Heart left ventricle (tissue), 13 donors: ENCODE results near the gene PPP1R9A.

Experiments
- POLR2A ChIP-seq, 2 donors: fragments of 450-650 bp; IDR thresholded peaks; one replicate each; pipeline ENCODE4 v1.6.1; 2017; ENCODE audit warnings: antibody characterized with exemption in 2 of 2, mild to moderate bottlenecking in 2 of 2, moderate library complexity in 2 of 2
- TF ChIP-seq, protein P1 (sequence below), 12 donors: fragments of 200-600 bp; sonication (generic) in 4 of 12; IDR thresholded peaks; one replicate each; pipeline versions ENCODE4 v1.5.0 to v1.8.0; 2018 to 2022; ENCODE audit warnings: antibody characterized with exemption in 12 of 12, mild to moderate bottlenecking in 5 of 12
- donor health status: ischemic (EF 13 %, LVEDD 7.1; RV severe dilation, severe dysfunction).
- donor health status: DM: no; HTN: yes; CAD: no.
- donor health status: DM: no; HTN: no; CAD: no.
- donor health status: ischemic (EF 25% LVEDD 6.9; RV normal size, moderate dysfunction).
- donor health status: ischemic (EF 25% LVEDD 5.7; RV mildly dilated, moderate dysfunction).
- donor health status: ischemic (EF 35%, LVEDD 5.7; RV mildly dilated, moderate dysfunction).
- donor health status: nonischemic (EF 11% LVEDD 7.7; RV severe dilation, severe dysfunction).
- donor health status: DM: yes; HTN: yes; CAD: no.
- donor health status: PGD.
- donor health status: ischemic (EF 29% LVEDD 5.4; RV normal size, mild dysfunction).
- donor health status: nonischemic (EF 23%, LVEDD 6.1; RV moderate dilation, normal function).

DNA sequence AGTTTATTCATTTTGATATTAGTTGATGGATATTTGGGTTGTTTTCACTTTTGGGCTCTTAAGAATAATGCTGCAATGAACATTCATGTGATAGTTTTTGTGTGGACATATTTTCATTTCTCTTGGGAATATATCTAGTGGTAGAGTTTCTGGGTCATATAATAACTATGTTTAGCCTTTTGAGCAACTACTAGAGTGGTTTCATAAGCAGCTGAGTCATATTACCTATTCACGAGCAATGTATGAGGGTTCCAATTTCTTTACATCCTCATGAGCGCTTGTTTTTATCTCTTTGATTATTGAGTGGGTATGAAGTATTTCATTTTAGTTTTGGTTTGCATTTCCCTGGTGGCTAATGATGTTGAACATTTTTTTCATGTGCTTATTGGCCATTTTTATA lies 234.4 kb downstream of the PPP1R9A start:
- TF ChIP-seq, protein P1, sequence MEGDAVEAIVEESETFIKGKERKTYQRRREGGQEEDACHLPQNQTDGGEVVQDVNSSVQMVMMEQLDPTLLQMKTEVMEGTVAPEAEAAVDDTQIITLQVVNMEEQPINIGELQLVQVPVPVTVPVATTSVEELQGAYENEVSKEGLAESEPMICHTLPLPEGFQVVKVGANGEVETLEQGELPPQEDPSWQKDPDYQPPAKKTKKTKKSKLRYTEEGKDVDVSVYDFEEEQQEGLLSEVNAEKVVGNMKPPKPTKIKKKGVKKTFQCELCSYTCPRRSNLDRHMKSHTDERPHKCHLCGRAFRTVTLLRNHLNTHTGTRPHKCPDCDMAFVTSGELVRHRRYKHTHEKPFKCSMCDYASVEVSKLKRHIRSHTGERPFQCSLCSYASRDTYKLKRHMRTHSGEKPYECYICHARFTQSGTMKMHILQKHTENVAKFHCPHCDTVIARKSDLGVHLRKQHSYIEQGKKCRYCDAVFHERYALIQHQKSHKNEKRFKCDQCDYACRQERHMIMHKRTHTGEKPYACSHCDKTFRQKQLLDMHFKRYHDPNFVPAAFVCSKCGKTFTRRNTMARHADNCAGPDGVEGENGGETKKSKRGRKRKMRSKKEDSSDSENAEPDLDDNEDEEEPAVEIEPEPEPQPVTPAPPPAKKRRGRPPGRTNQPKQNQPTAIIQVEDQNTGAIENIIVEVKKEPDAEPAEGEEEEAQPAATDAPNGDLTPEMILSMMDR (IDR thresholded peaks at IDR 0.05) = no peak
- no peak for TF ChIP-seq POLR2A (IDR thresholded peaks at IDR 0.05)
